SK-N-MC (cell line): ENCODE results near the gene TMEM163.

Experiments used
- EZH2 ChIP-seq: fragments of 200-600 bp; sonication (generic); IDR thresholded peaks from one replicate; pipeline ENCODE4 v1.6.1; 2017; ENCODE audit warnings: antibody characterized with exemption
- FOXP2 ChIP-seq: optimal IDR thresholded peaks from 2 replicates; pipeline ENCODE3; 2011; ENCODE audit warnings: mild to moderate bottlenecking, moderate library complexity; ENCODE audit not compliant: insufficient read depth; ENCODE audit errors: extremely low read length, control extremely low read depth
- POLR2AphosphoS5 ChIP-seq: IDR thresholded peaks from 2 replicates; pipeline ENCODE4 v1.6.1; 2012; ENCODE audit warnings: mild to moderate bottlenecking, low read depth, low read length, borderline replicate concordance

GRCh38 chr2:134411279-134411827 lies 307.4 kb downstream of the TMEM163 start:
- TF ChIP-seq POLR2AphosphoS5 (no peak), EZH2 (no peak), FOXP2 (no peak)
